GM06990 (cell line): ENCODE results near the gene UFC1.
A peak's percentile ranks its signal among the peaks of the same experiment; 100 is the strongest.

Experiments
- DNase-seq: peaks from one replicate; pipeline ENCODE4 v3.0.0-alpha.2; 2011; ENCODE audit not compliant: insufficient read length; ENCODE audit errors: extremely low read depth
- H3K27me3 ChIP-seq: replicated peaks from 2 replicates; pipeline ENCODE4 v1.6.0; 2011; ENCODE audit warnings: low read length; ENCODE audit not compliant: control insufficient read depth, insufficient read depth
- H3K36me3 ChIP-seq: 2 replicates; pipeline ENCODE4 v1.5.1; 2011; ENCODE audit warnings: low read length; ENCODE audit not compliant: control insufficient read depth, insufficient read depth
- H3K4me3 ChIP-seq: replicated peaks from 2 replicates; pipeline ENCODE4 v1.5.1; 2011; ENCODE audit warnings: low read depth, mild to moderate bottlenecking, control low read depth, low read length
- CTCF ChIP-seq: IDR thresholded peaks from 2 replicates; pipeline ENCODE4 v1.5.1; 2011; ENCODE audit warnings: low read length, control low read depth, mild to moderate bottlenecking, inconsistent platforms; ENCODE audit not compliant: insufficient read depth, poor library complexity, severe bottlenecking

Gene UFC1

GRCh38 chr1:161131523-161132409 lies 22.0 kb upstream of the UFC1 start:
- DNase-seq: no peak
- peak overlapping the region; percentile 91 for H3K4me3 ChIP-seq
- no peak for TF ChIP-seq CTCF
- H3K27me3 ChIP-seq: no peaks in the 10 kb centered on the region
- H3K36me3 ChIP-seq: peaks cover 2% of the 10 kb centered on the region

GRCh38 chr1:161132410-161133219 lies 21.2 kb upstream of the UFC1 start, which contains the start of gene DEDD:
TSS of gene DEDD (minus strand) at chr1:161132667. CDS start at chr1:161124462, 8,205 bp downstream.
- DNase-seq: peak; percentile 91
- no peak for TF ChIP-seq CTCF
- peaks cover 2% of the 10 kb centered on the region for H3K36me3 ChIP-seq
- no peaks in the 10 kb centered on the region for H3K27me3 ChIP-seq
- peak within 1 kb of the TSS; percentile 91 for H3K4me3 ChIP-seq

GRCh38 chr1:161133220-161133740 lies 20.5 kb upstream of the UFC1 start:
- DNase-seq: no peak
- Histone ChIP-seq H3K4me3 (peak overlapping the region; percentile 91), H3K36me3 (peaks cover 2% of the 10 kb centered on the region), H3K27me3 (no peaks in the 10 kb centered on the region)
- TF ChIP-seq CTCF: no peak

- DNase-seq: no peak
These were observed 15.9 kb upstream of the UFC1 start for GRCh38 chr1:161137881-161138280.

GRCh38 chr1:161138431-161138830 lies 15.3 kb upstream of the UFC1 start:
- no peak for DNase-seq
- no peak overlapping the region for H3K4me3 ChIP-seq
- no peaks in the 10 kb centered on the region for H3K27me3 ChIP-seq
- no peaks in the 10 kb centered on the region; the same call in 1 of the 2 replicates for H3K36me3 ChIP-seq
- TF ChIP-seq CTCF: no peak

More at GRCh38 chr1:161137881-161138280, 15.9 kb upstream of the UFC1 start:
- Histone ChIP-seq H3K36me3 (no peaks in the 10 kb centered on the region; the same call in 1 of the 2 replicates), H3K27me3 (no peaks in the 10 kb centered on the region), H3K4me3 (no peak overlapping the region)
- no peak for TF ChIP-seq CTCF
